Activated effector memory CD4-positive, alpha-beta T cell treated with anti-CD3 and anti-CD28 coated beads, Interleukin-2, amount 50 U/mL, for 16 hours (primary cell): ENCODE results near the gene CDIPT.

Experiments used
- DNase-seq: peaks from one replicate; pipeline ENCODE4 v3.0.0-alpha.2; 2020

Gene CDIPT

GRCh38 chr16:29824589-29825144 is 38.4 kb downstream of the CDIPT start:
- no peak for DNase-seq

- DNase-seq = no peak
Measured at GRCh38 chr16:29821643-29822115, 41.3 kb downstream of the CDIPT start.

- peak; percentile 85 for DNase-seq
Measured at GRCh38 chr16:29820730-29821642, 42.0 kb downstream of the CDIPT start.

GRCh38 chr16:29820271-29820701 is 42.7 kb downstream of the CDIPT start, which contains the start of gene MVP:
Gene MVP (plus strand): TSS chr16:29820462. CDS start chr16:29830550, 10,088 bp downstream.
- peak; percentile 84 for DNase-seq

- DNase-seq = no peak
Measured at GRCh38 chr16:29819506-29819905, 43.5 kb downstream of the CDIPT start.

GRCh38 chr16:29818082-29818481 is 44.9 kb downstream of the CDIPT start:
- no peak for DNase-seq

GRCh38 chr16:29816694-29817441 is 46.2 kb downstream of the CDIPT start:
- DNase-seq = peak; percentile 84

GRCh38 chr16:29815793-29816693 is 47.0 kb downstream of the CDIPT start, which contains the start of gene PAGR1:
Gene PAGR1 (plus strand): TSS chr16:29816152. CDS start chr16:29816526, 374 bp downstream.
- DNase-seq = peak; percentile 99

GRCh38 chr16:29815032-29815721 is 47.8 kb downstream of the CDIPT start:
- peak; percentile 85 for DNase-seq

- no peak for DNase-seq
Measured at GRCh38 chr16:29814592-29814991, 48.4 kb downstream of the CDIPT start.

GRCh38 chr16:29813644-29814562 is 49.1 kb downstream of the CDIPT start:
- DNase-seq = no peak

- no peak for DNase-seq
Measured at GRCh38 chr16:29812754-29813643, 50.0 kb downstream of the CDIPT start.

GRCh38 chr16:29811896-29812665 is 50.9 kb downstream of the CDIPT start, which contains the start of gene PRRT2:
Gene PRRT2 (plus strand): TSS chr16:29812193. CDS start chr16:29813055, 862 bp downstream.
- DNase-seq = peak; percentile 83

GRCh38 chr16:29811170-29811895 is 51.7 kb downstream of the CDIPT start:
- DNase-seq = peak; percentile 90

GRCh38 chr16:29810699-29811169 is 52.3 kb downstream of the CDIPT start:
- DNase-seq = no peak

GRCh38 chr16:29809850-29810698 is 53.0 kb downstream of the CDIPT start:
- peak; percentile 79 for DNase-seq
